HG02885 (cell line): ENCODE results near the gene GATAD2A.
"Not testable (repeated sequence)": the region's sequence is repeated elsewhere in the genome, so short reads cannot be mapped to it uniquely, and the experiment has no call there.

Source experiments
- ATAC-seq: cut with Tn5 transposase; IDR thresholded peaks from one replicate; pipeline ENCODE4 v1.9.1; 2021; ENCODE audit warnings: mild to moderate bottlenecking; ENCODE audit not compliant: unreplicated experiment, poor library complexity

GATAD2A gene

DNA sequence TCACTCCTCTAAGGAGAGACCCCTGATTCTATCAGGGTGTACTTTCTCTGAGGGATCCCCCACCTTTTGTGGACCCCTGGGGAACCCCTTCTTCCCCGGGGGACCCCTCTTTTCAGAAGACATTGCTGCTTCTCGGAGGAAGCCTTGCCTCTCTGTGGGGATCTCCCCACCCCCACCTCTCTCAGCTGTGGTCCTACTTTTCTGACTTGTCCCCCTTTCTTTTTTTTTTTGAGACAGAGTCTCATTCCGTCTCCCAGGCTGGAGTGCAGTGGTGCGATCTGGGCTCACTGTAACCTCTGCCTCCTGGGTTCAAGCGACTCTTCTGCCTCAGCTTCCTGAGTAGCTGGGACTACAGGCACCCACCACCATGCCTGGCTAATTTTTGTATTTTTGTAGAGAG lies 18.4 kb upstream of the GATAD2A start:
- ATAC-seq: no peak

DNA sequence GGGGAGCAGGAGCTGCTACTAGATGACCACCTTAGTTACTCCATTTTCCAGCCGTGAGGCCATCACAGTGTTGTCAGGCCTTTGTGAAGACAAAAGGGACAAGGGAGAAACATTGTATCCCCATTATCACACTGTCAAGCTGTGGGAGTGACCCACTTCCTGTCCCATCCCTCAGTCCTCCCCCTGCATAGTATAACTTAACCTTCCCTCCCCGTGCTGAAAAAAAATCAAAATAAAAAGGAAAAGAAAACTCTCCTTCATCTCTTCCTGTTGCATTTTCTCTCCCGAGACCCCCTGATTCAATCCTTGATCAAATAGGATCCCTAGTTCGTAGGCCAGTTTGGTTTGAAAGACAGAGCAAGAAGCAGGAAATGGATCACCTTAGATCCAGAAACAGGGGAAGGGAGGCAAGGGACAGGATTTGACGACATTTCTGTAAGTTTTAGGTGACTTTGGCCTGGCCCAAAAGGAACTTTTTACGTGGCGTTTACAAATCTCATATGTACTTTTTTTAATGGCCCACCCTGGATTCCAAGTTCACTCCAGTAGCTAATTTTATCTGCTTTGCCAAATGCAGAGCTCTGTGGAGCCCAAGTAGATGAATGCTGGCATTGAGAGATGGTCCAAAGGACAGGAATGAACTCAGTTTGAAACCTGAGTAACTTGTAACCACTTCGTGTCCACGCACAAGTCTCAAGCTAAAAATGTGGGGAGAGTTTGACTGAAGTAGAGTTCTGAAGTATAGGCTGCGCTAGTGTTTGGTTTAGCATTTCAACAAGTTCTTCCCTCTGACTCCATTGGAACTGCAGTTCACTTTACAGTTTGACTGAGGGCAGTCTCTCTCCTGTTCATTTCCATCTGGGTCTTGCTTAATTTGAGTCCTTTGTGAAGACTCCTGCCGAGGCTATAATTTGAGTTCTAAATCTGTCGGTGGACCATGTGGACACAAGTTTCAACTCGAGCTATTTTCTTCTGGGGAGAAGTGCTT lies 16.6 kb upstream of the GATAD2A start:
- ATAC-seq: no peak

DNA sequence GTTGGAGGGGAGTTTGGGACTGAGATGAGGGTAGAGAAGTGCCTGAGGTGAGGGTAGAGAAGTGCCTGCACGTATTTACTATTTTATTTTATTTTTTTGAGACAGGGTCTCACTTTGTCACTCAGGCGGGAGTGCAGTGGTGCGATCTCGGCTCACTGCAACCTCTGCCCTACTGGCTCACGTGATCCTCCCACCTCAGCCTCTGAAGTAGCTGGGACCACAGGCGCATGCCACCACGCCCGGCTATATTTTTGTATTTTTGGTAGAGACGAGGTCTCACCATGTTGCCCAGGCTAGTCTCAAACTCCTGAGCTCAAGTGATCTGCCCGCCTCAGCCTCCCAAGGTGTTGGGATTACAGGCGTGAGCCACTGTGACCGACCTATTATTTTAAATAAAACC lies 15.8 kb upstream of the GATAD2A start:
- not testable (repeated sequence) for ATAC-seq

GRCh38 chr19:19394333-19394732 lies 11.1 kb upstream of the GATAD2A start:
- ATAC-seq: not testable (repeated sequence)

DNA sequence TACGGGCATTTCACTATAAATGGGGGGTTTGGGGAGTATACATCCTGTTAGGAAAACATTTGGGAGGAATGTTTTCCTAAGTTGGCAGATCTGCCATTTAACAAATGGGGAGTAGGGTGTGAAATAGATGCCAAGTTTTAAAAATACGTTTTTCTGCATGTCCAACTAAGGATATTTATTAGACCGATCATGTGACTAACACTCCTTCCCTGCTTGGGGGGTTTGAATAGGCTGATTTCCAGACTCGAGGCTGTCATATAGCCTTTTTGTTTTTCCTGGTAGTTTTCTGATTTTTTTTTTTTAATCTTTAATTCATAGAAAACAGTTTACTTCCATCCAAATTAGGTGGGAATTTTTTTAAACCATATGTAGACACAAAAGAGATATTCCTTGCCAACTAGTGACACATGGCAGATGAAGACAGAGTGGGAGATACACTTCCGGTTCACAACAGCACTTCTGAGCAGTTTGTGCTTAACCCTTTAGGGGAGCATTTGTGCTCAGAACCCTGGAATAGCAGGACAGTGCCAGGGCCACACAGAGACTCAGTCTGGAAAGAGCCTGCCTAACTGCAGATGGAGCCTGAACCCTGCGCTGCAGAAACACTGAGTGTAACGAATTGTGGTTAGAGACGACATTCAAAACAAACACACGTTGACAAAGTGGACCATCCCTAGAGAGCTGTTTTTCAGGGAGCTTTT lies 5.6 kb upstream of the GATAD2A start:
- no peak for ATAC-seq

DNA sequence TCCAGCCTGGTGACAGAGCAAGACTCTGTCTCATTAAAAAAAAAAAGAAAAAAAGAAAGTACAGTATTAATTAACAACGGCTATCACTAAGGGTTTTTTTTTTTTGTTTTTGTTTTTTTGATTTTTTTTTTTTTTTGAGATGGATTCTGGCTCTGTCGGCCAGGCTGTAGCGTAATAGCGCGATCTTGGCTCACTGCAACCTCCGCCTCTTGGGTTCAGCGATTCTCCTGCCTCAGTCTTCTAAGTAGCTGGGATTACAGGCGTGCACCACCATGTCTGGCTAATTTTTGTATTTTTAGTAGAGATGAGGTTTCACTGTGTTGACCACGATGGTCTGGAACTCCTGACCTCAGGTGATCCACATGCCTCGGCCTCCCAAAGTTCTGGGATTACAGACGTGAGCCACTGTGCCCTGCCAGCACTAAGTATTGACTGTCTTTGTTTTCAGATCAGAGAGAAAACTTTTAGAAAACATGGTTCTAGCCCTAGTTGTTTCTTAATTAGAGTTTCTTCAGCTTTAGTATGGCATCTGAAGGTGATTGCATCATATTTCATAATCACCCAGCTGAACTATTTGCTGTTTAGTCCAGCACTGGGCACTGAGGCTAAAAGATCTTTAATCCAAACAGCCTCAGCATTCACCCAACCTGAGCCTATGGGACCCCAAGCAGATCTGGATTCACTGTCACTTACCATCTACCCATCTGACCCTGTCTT lies 2.7 kb upstream of the GATAD2A start:
- ATAC-seq: no peak

- no peak for ATAC-seq
Measured at GRCh38 chr19:19403373-19403901, 2.0 kb upstream of the GATAD2A start.

DNA sequence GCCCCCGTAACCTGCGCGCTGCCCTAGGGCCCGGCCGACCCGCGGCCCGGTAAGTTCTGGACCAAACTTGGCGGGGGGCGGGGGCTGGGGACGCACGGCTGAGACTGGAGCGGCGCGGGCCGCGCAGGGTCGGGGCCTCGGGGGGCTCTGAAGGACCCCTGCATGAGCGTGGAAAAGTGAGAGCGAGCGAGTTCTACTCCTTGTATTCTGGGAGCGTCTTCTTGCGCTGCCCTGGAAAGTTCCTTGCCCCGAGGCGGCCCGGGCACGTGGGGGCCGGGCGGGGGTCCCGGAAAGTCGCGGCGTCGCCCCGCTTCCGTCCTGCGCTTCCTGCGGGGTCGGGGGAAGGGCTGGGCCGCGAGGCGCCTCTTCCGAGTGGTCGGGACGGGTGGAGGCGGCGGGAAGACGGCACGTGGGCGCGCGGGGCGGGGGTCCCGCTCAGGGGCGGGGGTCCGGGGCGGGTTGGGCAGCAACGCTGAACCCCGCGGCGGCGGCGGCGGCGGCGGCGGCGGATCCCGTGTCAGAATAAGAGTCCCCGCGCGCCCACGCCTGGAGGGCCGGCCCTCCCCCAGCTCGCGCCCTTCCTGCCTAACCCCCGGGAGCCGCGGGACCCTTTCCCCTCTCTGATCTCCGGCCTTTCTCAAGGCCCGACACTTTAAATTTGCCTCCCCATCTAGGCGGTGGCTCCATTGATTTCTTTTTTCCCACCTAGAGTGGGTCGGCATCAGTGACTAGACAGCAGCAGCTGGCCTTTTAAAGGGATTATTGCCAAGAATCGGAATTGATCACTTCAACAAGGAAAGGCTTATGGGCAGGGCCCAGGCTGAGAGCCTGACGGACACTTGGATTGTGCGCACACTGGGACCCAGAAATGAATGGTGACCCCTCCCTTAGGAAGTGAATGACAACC lies 749 bp downstream of the GATAD2A start:
- ATAC-seq: peak; percentile 31

DNA sequence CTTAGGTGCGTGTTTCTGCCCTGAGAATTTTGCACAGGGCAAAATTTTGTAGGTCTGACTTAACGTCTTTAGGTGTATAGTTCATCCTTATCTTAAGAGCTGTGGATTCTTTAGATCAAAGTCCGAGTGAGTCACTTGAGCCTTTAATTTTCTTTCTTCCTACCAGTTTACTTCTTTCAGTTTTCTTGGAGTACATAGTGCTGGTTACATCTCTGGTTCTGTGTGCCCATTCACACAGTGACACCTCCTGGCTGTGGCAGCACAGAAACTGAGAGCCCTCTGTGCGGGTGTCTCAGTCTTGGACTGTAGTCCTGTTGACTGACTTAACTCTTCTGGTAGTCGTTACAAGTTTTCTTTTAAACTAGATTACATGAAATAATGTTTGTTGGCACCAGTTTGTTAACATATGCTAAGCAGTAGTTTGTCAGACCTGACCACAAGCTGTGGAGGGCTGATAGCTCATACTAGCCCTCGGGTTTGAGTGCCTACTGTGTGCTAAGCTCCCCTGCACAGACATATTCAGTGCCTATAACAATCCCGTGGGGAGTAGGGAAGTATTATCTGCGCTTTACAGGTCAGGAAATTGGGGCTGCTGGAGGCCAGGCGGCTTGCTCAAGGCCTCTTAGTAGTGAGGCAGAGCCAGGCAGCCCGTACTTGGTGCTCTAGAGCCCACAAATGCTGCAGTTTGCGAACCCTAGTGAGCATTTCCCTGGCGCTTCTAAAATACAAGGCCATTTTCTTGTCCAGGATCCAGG lies 1.6 kb downstream of the GATAD2A start:
- no peak for ATAC-seq

- ATAC-seq: no peak
Measured at GRCh38 chr19:19407633-19407930, 2.1 kb downstream of the GATAD2A start.

DNA sequence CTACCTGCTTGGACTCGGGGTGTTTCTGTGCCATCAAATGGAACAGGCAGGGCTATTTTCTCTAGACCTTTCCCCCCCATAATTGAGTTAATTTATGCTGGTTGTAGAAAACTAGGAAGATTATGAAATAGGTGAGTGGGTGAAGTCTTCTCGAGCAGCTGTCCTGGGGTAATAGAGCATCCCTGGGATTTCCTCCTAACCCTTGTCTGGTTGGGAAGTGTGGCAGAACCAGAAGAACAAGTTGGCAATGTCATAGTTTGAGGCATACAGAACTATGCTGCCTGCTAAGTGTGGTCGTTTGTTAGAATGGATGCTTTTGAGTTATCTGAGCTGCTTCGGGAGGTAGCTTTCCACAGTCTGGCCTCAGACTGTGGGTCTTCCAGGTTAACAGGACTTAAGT lies 3.7 kb downstream of the GATAD2A start:
- ATAC-seq: no peak

- ATAC-seq: no peak
Measured at GRCh38 chr19:19409631-19410030, 4.2 kb downstream of the GATAD2A start.

DNA sequence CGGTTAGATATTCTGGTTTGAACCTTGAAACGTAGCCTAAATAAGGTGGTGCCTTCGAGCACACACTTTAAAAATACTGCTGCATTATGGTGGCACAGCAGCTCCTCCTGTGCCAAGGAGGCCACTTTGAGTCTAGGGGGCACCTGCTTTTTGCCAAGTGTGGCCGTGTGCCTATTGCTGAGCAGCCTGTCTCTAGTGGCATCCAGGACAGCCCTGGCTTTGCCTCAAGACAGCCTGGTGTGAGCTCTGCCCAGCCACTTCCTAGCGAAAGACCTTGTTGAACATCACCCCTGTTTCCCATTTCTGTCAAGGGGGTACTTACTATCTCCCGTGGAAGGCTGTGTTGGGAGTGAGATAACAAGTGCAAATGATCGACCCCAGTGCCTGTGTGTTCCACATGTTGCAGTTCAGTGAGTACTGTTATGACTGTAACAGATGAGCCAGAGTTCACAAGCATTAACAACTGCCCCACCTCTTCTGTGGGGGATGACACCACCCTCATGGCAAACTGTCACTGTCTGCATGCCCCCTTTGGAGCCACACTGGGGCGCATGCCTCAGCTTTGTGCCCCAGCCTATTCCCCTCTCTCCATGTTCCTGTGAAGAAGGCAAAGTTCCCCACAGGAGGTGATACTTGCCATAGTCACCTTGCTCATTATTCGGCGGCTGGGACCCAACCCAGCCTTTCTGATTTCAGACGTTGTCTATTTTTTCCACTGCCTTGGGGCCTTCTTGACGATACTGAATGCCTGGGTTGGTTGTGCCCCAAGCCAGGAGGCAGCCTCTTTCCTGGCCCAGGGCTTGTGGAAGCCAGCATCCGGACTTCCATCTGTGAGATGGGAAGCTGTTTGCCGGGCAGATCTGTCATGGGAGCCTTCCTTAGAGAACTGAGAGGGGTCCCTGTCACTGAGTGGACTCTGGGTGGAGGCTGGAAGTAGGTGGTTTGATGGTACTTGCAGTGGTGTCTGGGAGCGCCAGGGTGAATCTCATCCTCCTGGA lies 5.4 kb downstream of the GATAD2A start:
- ATAC-seq: peak; percentile 51

- no peak for ATAC-seq
Measured at GRCh38 chr19:19416280-19416679, 10.8 kb downstream of the GATAD2A start.

GRCh38 chr19:19417046-19417445 lies 11.6 kb downstream of the GATAD2A start:
- ATAC-seq: no peak

DNA sequence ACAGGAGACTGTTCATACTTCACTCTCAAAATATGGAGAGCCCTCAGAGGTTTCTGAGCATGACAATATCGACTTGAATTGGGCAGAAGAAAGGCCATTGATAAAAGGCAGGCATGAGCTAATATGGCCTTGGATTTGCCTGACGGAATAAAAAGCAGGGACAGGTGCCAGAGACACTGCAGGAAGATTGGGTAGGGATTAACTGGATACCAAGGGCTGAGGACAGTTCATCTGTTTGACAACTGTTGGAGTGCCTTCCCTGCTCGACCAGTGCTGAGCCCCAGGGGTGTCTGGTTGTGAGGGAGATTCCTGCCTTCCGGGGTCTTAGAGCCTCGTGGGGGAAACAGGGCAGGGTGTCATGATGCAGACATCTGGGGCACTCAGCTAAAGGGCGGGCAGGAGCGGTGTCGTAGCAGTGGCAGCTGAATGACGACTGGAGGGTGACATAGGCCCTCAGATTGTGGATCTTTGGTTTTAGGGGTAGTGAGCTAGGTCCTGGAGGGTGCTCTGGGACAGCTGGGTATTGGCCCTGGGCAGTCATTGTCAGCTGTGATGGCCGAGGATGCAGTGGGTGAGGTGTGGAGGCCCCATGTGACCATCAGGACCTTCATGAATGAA lies 12.3 kb downstream of the GATAD2A start:
- no peak for ATAC-seq

DNA sequence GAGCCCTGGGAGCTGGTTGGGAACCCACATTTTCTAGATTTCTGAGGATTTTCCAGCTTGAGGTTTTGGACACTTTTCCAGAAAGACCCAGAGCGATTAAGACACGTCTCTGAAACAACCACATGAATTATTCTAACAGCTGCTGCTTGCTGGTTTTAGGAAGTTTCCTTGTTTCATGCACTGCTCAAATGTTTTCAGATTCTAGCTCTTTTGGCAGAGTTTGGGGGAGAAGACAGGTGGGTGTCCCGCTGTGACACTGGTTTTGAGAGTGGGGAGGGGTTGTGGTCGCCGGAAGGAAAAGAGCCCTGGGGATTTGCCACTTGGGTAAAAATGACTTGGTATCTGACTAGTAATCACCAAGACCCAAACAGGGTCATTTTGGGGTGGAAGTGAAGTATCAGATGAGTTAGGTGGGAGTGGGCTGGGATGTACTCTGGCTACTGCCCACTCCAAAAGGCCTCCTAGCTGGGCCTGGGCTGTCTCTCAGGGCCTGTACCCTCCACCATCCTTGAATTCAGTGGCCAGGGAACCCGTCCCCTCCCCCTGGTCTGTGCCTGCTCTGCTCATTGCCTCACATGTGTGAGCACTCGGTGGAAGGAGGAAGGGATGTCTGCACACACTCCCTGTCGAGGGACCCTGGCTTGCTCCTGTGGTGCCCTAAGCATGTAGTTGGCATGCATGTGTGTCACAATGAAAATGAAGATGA lies 13.2 kb downstream of the GATAD2A start:
- ATAC-seq: no peak
